ENCODE measurements around the gene TPBG.
"Not testable (repeated sequence)": the region's sequence is repeated elsewhere in the genome, so short reads cannot be mapped to it uniquely, and the experiment has no call there.

Gene TPBG

DNA sequence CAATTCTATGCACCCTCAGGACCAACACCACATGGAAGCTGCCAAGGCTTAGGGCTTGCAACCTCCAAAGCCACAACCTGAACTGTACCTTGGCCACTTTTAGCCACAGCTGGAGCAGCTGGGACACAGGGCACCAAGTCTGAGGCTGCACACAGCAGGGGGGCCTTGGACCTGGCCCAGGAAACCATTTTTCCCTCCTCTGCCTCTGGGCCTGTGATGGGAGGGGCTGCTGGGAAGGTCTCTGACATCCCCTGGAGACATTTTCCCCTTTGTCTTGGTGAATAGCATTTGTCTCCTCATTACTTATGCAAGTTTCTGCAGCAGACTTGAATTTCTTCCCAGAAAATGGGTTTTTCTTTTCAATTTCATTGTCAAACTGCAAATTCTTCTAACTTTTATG lies 13.0 kb downstream of the TPBG start:
- no peak for DNase-seq (ENCODE audit: low spot score)

DNA sequence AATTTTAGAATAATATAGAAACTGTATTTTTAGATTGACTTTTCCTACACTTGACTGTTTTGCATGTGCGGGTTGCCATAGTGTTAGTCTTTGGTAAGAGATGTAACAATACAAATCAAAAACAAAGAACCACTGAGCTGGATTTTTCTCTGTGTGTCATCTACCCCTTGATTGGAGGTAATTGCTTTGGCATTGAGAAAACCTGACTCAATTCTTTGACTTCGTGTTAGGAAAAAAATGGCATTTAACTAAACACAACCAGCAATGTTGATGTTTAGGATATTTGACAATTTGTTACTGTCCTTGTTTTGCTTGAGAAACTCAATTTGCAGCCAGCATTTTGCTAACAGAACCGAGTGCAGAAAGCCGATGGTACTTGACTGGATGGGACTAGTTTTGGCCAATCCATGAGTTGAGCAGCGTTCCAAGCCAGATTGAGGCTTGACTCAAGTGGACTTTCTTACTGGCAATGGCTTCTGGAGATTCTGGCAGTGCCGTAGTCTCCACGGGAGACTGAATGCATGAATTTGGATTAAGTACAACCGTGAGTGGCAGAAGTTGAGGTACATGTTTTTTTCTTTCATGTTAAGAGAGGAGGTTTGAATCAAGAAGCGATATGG lies 17.1 kb downstream of the TPBG start:
- DNase-seq (ENCODE audit: low spot score) = no peak

DNA sequence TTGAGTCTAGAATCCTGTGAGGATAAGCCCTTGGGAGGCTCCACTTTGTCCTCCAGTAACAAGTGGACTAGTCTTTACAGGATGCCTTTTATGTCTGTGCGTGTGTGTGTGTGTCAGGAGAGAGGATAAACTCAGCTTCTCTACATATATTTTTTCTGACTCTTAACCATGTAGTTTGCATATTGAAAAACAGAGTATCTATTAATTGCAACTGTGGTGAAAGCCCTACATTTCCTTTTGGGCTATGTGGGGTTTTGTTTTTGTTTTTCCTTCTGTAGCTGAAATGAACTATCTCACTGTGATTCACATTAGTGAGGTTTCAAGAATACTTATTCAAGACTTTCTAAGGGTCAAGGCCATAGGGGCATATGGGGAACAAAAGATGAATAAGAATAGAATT lies 17.7 kb downstream of the TPBG start:
- no peak for DNase-seq (ENCODE audit: low spot score)

DNA sequence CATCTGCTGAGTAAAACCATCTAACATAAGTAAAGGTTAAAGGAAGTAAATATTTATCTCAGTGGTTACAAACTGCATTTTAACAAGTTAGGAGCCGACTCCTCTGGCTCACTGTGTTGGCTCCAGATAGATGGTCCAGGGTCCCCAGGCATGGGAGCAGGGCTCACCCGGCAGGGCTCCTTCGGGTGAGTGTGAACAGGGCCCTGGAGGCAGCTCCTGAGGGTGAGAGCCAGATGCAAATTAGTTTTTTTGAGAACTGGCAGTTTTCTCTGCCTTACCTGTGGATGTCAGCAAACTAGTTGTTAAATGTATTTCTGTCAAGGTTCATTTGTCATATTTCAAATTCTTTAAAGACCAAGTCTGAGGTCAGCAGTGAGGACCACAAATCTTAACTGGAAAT lies 21.5 kb downstream of the TPBG start:
- DNase-seq (ENCODE audit: low spot score) = no peak

DNA sequence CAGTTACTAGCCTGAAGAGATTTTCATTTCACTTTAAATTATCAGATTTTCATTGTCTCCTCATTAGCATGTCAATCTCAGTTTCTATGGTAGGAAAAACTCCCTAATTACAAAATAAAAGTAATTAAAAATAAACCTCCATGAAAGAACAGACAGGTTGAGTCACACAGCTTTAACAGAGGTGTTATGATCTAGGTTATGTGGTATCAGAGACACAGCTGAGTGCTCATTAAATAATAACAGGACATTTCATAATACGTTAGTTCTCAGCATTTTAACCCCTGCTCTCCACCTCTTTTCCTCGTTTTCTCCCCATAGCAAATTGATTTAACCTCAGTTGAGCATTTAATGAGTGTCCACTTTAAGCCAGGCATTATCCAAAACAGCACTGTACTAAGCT lies 21.9 kb downstream of the TPBG start:
- no peak for DNase-seq (ENCODE audit: low spot score)

DNA sequence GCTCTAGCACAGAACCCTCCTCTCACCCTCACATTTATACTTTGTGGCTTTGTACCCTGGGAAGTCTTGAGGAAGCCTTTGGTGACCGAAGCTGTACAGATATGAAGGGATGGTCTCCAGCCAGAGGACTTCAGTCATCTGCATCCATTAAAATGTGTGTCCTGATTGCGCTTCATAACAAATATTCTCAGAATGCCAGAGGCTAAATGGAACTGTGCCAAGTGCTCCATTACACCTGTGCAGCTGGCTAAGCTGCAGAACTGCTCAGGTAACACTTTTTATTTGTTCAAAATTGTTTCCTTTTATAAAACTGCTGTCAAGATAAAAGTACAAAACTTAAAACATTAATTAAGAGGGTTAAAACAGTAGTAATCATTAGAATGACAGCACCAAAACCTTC lies 22.3 kb downstream of the TPBG start:
- DNase-seq (ENCODE audit: low spot score) = no peak

DNA sequence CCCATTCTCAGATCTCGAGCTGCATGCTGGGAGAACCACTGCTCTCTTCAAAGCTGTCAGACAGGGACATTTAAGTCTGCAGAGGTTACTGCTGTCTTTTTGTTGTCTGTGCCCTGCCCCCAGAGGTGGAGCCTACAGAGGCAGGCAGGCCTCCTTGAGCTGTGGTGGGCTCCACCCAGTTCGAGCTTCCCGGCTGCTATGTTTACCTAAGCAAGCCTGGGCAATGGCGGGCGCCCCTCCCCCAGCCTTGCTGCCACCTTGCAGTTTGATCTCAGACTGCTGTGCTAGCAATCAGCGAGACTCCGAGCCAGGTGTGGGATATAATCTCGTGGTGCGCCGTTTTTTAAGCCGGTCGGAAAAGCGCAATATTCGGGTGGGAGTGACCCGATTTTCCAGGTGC lies 31.2 kb downstream of the TPBG start:
- DNase-seq (ENCODE audit: low spot score) = not testable (repeated sequence)

DNA sequence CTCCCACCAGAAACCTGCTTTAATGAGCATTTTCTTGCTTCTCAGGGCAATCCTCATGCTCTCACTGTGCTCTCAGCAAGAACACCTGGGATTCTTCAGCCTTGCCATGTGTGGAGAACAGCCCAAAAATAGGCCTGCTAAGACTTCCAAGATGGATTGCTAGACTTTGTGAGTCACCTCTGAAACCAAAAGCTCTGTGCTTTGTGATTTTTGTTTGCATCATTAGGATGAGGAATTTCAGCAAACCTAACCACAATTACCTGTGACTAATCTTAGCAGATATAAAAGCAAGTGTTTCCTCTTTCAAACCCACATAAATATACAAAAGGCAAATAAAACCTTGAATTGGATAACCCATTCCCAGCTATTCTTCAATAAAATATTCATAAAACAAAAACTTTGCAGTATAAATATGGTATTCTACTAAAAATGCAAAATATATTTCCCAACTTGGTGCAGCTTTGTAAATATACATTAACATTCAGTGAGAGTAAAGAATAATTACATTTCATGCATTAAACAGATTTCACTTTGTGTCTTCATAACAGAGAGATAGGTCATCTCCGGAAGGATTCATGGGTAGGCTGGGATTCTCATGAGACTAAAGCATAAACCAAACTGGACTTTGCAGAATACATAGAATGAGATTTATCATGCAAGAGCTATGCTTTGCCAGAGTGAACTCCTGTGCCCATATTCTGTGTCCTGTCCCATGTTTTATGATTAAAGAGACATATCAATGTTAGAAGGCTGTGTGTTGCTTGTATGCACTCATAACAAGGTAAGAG lies 33.5 kb downstream of the TPBG start:
- DNase-seq (ENCODE audit: low spot score) = peak; percentile 74

DNA sequence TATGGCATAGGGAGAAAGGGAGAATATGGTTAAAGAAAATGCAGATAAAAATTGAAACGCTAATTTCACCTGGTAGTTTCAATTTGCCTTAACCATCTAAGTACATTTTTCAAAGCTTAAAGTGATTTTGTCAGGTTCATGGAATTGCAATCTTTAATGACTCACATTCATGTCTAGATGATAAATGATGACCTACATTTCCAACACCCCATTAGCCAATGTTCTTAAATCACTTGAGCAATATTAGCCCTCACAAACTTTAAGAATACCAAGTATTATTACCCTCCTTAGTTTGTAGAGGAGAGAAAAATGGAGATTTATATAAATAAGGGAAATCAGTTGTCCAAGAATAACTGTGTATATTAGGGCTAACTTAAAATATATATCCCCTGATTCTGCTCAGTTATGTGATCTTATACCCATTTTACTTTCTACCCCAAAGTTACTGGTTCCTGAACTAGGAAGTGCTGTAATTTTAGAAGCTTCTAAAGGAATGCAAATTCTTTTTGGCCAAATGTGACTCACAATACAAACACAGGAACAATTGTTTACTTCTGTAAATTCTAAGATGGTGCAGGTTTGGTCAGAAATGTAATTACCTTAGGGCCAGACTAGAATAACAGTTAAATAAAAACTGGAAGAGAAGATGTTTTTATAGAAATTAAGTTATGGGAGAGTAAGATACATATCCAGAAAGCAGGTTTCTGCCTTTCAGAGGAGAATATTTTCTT lies 34.5 kb downstream of the TPBG start:
- peak; percentile 20 for DNase-seq (ENCODE audit: low spot score)

DNA sequence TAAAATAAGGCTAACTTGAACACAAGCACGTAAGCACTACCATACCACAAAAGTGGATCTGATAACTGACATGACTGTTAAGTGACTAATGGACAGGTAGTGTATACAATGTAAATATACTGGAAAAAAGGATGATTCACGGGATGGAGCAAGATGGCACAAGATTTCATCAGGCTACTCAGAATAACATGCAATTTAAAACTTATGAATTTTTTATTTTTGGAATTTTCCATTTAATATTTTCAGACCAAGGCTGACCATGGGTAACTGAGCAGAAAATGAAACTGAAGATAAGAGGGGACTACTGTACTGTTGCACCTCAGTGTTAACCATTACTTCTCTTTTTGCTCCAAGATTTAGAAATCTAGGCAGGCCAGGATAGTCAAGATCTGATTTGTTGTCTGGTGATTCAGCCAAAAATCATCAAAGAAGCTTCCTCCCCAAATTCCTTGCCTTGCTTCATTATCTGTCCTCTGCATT lies 45.4 kb downstream of the TPBG start:
- DNase-seq (ENCODE audit: low spot score) = no peak

DNA sequence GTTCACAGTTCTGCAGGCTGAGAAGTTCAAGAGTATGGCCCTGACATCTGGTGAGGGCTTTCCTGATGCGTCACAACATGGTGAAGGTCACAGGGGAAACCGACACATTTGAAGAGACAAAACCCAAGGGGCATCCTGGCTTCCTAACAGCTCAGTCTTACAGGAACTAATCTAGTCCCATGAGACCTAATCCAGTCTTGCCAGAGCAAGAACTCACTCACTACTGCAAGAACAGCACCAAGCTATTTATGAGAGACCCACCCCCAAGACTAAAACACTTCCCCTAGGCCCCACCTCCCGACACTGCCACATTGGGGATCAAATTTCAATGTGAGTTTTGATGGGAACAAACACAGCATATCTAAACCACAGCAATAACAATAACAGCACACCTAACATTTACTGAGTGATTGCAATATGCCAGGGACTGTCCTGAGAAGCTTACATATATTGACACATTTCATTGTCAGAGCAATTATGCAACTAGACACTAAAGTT lies 46.6 kb downstream of the TPBG start:
- no peak for DNase-seq (ENCODE audit: low spot score)

DNA sequence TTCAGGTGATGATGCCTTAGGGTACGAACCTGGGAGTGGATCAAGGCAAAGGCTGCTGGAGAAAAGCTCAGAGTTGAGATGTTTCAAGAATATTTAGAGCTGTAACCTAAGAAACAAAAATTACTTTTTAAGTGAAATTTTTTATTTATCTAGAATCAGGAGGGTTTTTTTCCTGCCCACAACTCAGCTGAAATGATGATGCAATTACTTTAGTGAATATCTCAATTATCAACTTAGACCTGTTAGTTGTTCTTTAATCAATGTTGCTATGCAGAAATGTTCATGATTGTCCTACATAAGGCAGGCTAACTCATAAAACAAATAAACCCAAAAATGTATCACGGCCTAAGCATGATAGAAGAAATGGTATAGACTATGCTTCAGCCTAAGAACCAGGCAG lies 50.3 kb downstream of the TPBG start:
- DNase-seq (ENCODE audit: low spot score) = no peak

DNA sequence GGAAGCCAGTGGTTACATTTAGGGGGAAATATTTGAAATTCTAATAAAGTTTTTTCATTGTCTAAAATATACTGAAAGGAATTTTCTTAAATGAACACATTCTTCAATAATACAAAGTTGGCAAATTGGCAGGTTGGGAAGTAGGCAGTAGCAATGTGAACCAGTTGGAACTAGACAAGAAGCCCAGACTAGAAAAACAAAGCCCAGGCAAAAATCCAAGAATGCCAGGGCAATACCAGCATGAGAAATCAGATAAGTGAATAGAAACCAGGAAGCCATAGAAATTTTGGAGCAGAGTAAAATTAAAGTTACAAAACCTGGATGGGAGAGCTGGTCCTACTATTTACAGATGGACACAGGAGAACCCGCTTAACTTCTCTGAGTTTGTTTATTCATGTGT lies 52.2 kb downstream of the TPBG start:
- no peak for DNase-seq (ENCODE audit: low spot score)

DNA sequence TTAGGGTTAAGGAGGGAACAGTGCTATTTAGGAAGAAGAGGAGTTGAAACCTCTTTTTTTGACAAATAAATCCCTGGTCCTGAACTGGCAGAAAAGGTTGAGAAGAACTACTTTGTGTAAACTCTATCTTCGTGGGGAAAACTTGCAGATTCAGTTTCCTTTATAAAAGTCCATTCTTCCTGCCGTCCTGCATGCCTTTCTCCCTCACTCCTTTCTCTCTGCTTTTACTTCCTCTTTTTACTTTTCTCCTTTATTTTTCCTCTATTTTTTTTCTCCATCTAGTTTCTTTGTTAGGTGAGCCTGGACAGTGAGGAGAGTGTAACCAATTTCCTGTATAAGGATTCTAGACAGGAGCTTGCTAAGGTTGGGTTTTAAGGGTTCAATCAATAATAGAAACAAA lies 52.7 kb downstream of the TPBG start:
- no peak for DNase-seq (ENCODE audit: low spot score)
